HepG2 (cell line): Measurements from ENCODE around the gene ARAP1.

Experiments used
- CHCHD3 ChIP-seq: sonication (generic); formaldehyde crosslinking; IDR thresholded peaks from 2 replicates; pipeline ENCODE4 v1.8.0; 2022; ENCODE audit warnings: mild to moderate bottlenecking, missing genetic modification reagents, moderate library complexity
- EED ChIP-seq: sonication (generic); formaldehyde crosslinking; IDR thresholded peaks from 2 replicates; pipeline ENCODE4 v1.5.0; 2020; ENCODE audit warnings: mild to moderate bottlenecking, missing genetic modification reagents
- EP300 ChIP-seq, 3 experiments: sonication (generic) in 1 of 3; formaldehyde crosslinking in 1 of 3; IDR thresholded peaks; 2 replicates each; pipeline versions ENCODE4 v1.5.1 to v1.6.1; 2011 to 2020; ENCODE audit warnings: low read depth in 2 of 3, low read length in 2 of 3, borderline replicate concordance in 1 of 3, improper control_type of control experiment in 1 of 3, mild to moderate bottlenecking in 1 of 3, missing genetic modification reagents in 1 of 3, moderate library complexity in 1 of 3
- FOXA1 ChIP-seq, 2 experiments: fragments of 450-650 bp in 1 of 2; sonication (generic) in 1 of 2; formaldehyde crosslinking in 1 of 2; IDR thresholded peaks; 2 replicates each; pipeline versions ENCODE4 v1.4.0 to v1.6.1; 2016 to 2020; ENCODE audit warnings: missing genetic modification reagents in 1 of 2
- HDAC6 ChIP-seq: fragments of 200-600 bp; sonication (generic); IDR thresholded peaks from 2 replicates; pipeline ENCODE4 v1.7.0; 2017; ENCODE audit warnings: mild to moderate bottlenecking, antibody characterized with exemption, low read length, low read depth
- NR2F1 ChIP-seq, 2 experiments: fragments of 450-650 bp in 1 of 2; formaldehyde crosslinking in 1 of 2; IDR thresholded peaks; 2 replicates each; pipeline versions ENCODE4 v1.5.0 to v1.6.1; 2016 to 2020; ENCODE audit warnings: mild to moderate bottlenecking in 1 of 2, missing compliant biosample characterization in 1 of 2, missing genetic modification reagents in 1 of 2, moderate library complexity in 1 of 2
- POLR2A ChIP-seq, 2 experiments: IDR thresholded peaks; 2 replicates each; pipeline ENCODE4 v1.6.1; 2011; ENCODE audit warnings: low read depth in 2 of 2, low read length in 2 of 2, mild to moderate bottlenecking in 1 of 2, moderate library complexity in 1 of 2; ENCODE audit not compliant: insufficient read depth in 1 of 2
- SMC3 ChIP-seq: IDR thresholded peaks from 2 replicates; pipeline ENCODE4 v1.6.1; 2011; ENCODE audit warnings: low read length, improper control_type of control experiment
- SOX5 ChIP-seq: IDR thresholded peaks from 2 replicates; pipeline ENCODE4 v1.6.1; 2016; ENCODE audit warnings: borderline replicate concordance
- ZNF660 ChIP-seq: sonication (generic); formaldehyde crosslinking; IDR thresholded peaks from 2 replicates; pipeline ENCODE4 v1.5.1; 2020; ENCODE audit warnings: mild to moderate bottlenecking, low read depth, missing genetic modification reagents, borderline replicate concordance
- TF ChIP-seq, protein P1 (sequence below): sonication (generic); formaldehyde crosslinking; IDR thresholded peaks from 2 replicates; pipeline ENCODE4 v1.4.0; 2020; ENCODE audit warnings: missing genetic modification reagents
- TF ChIP-seq, protein P2 (sequence below): sonication (generic); formaldehyde crosslinking; IDR thresholded peaks from 2 replicates; pipeline ENCODE4 v1.5.0; 2020; ENCODE audit warnings: mild to moderate bottlenecking, missing genetic modification reagents
- TF ChIP-seq, protein P3 (sequence below): sonication (generic); formaldehyde crosslinking; IDR thresholded peaks from 2 replicates; pipeline ENCODE4 v1.8.0; 2022; ENCODE audit warnings: mild to moderate bottlenecking, missing genetic modification reagents; ENCODE audit not compliant: insufficient replicate concordance

DNA sequence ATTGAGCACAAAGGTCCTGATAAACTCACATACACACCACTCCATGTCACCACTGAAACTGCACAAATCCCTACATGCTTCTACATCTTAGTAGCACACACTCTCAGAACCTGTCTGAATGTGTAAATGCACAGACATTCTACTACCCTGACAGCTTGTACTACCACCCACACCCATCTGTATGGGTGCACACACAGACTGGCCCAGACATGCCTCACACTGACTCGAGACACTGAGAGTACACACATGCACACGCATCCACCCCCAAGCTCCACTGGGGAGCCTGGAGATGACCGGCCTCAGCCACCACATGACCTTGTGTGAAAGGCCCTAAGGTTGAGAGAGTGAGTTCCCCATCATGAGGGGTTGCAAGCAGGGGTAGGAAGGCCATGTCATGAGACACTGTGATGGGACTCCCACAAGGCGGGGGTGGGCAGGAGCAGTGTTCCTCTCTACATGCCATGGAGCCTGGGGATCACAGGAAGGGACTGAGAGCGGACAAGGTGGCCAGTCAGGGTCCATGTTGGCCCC is 28.1 kb downstream of the ARAP1 start:
- TF ChIP-seq SMC3 (no peak), NR2F1 (CRISPR knock-in tag; IDR thresholded peaks at IDR 0.05) (no peak), EP300 (IDR thresholded peaks at IDR 0.05; ENCODE audit: low read depth in 2 of 2, low read length in 2 of 2) (no peak), EP300 (CRISPR knock-in tag; IDR thresholded peaks at IDR 0.05; ENCODE audit: borderline replicate concordance) (no peak), EED (no peak), CHCHD3 (no peak), ZNF660 (no peak), FOXA1 (IDR thresholded peaks at IDR 0.05) (no peak), FOXA1 (CRISPR knock-in tag; IDR thresholded peaks at IDR 0.05) (no peak), HDAC6 (no peak), POLR2A (IDR thresholded peaks at IDR 0.05; ENCODE audit: insufficient read depth in 1 of 2, low read depth in 2 of 2, low read length in 2 of 2) (no peak), SOX5 (CRISPR knock-in tag) (no peak)
- TF ChIP-seq, protein P1, sequence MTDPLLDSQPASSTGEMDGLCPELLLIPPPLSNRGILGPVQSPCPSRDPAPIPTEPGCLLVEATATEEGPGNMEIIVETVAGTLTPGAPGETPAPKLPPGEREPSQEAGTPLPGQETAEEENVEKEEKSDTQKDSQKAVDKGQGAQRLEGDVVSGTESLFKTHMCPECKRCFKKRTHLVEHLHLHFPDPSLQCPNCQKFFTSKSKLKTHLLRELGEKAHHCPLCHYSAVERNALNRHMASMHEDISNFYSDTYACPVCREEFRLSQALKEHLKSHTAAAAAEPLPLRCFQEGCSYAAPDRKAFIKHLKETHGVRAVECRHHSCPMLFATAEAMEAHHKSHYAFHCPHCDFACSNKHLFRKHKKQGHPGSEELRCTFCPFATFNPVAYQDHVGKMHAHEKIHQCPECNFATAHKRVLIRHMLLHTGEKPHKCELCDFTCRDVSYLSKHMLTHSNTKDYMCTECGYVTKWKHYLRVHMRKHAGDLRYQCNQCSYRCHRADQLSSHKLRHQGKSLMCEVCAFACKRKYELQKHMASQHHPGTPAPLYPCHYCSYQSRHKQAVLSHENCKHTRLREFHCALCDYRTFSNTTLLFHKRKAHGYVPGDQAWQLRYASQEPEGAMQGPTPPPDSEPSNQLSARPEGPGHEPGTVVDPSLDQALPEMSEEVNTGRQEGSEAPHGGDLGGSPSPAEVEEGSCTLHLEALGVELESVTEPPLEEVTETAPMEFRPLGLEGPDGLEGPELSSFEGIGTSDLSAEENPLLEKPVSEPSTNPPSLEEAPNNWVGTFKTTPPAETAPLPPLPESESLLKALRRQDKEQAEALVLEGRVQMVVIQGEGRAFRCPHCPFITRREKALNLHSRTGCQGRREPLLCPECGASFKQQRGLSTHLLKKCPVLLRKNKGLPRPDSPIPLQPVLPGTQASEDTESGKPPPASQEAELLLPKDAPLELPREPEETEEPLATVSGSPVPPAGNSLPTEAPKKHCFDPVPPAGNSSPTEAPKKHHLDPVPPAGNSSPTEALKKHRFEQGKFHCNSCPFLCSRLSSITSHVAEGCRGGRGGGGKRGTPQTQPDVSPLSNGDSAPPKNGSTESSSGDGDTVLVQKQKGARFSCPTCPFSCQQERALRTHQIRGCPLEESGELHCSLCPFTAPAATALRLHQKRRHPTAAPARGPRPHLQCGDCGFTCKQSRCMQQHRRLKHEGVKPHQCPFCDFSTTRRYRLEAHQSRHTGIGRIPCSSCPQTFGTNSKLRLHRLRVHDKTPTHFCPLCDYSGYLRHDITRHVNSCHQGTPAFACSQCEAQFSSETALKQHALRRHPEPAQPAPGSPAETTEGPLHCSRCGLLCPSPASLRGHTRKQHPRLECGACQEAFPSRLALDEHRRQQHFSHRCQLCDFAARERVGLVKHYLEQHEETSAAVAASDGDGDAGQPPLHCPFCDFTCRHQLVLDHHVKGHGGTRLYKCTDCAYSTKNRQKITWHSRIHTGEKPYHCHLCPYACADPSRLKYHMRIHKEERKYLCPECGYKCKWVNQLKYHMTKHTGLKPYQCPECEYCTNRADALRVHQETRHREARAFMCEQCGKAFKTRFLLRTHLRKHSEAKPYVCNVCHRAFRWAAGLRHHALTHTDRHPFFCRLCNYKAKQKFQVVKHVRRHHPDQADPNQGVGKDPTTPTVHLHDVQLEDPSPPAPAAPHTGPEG (CRISPR knock-in tag) = no peak
- TF ChIP-seq, protein P2, sequence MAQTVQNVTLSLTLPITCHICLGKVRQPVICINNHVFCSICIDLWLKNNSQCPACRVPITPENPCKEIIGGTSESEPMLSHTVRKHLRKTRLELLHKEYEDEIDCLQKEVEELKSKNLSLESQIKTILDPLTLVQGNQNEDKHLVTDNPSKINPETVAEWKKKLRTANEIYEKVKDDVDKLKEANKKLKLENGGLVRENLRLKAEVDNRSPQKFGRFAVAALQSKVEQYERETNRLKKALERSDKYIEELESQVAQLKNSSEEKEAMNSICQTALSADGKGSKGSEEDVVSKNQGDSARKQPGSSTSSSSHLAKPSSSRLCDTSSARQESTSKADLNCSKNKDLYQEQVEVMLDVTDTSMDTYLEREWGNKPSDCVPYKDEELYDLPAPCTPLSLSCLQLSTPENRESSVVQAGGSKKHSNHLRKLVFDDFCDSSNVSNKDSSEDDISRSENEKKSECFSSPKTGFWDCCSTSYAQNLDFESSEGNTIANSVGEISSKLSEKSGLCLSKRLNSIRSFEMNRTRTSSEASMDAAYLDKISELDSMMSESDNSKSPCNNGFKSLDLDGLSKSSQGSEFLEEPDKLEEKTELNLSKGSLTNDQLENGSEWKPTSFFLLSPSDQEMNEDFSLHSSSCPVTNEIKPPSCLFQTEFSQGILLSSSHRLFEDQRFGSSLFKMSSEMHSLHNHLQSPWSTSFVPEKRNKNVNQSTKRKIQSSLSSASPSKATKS (CRISPR knock-in tag) = no peak
- TF ChIP-seq, protein P3, sequence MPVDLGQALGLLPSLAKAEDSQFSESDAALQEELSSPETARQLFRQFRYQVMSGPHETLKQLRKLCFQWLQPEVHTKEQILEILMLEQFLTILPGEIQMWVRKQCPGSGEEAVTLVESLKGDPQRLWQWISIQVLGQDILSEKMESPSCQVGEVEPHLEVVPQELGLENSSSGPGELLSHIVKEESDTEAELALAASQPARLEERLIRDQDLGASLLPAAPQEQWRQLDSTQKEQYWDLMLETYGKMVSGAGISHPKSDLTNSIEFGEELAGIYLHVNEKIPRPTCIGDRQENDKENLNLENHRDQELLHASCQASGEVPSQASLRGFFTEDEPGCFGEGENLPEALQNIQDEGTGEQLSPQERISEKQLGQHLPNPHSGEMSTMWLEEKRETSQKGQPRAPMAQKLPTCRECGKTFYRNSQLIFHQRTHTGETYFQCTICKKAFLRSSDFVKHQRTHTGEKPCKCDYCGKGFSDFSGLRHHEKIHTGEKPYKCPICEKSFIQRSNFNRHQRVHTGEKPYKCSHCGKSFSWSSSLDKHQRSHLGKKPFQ (CRISPR knock-in tag) = no peak
